Tibial nerve (tissue), 4 donors: ENCODE data around the gene ARFGEF3. TPM values are rescaled to one million over a fixed set of nuclear protein-coding genes. Genes with fewer than 3 reads are reported as not detected.

Experiments used
- DNase-seq, 2 donors: peaks; one replicate each; pipeline ENCODE4 v3.0.0-alpha.2; 2019; ENCODE audit warnings: low spot score in 2 of 2
- H3K27ac ChIP-seq, 4 donors: fragments of 200-600 bp; sonication (generic) in 3 of 4; one replicate each; pipeline ENCODE4 v1.5.1; 2017 to 2019; ENCODE audit warnings: mild to moderate bottlenecking in 1 of 4
- H3K27me3 ChIP-seq, 2 donors: fragments of 200-600 bp; sonication (generic) in 1 of 2; one replicate each; pipeline versions ENCODE4 v1.5.1 to v1.6.0; 2017 to 2019
- H3K36me3 ChIP-seq, 3 donors: fragments of 200-600 bp; sonication (generic); one replicate each; pipeline ENCODE4 v1.5.1; 2018 to 2019
- H3K4me1 ChIP-seq, 4 donors: fragments of 200-600 bp; sonication (generic) in 3 of 4; one replicate each; pipeline ENCODE4 v1.5.1; 2017 to 2019
- H3K4me3 ChIP-seq, 4 donors: fragments of 200-600 bp; sonication (generic) in 3 of 4; one replicate each; pipeline ENCODE4 v1.5.1; 2017 to 2019; ENCODE audit warnings: mild to moderate bottlenecking in 1 of 4, moderate library complexity in 1 of 4
- H3K9me3 ChIP-seq, 4 donors: fragments of 200-600 bp; sonication (generic) in 3 of 4; one replicate each; pipeline ENCODE4 v1.5.1; 2017 to 2019
- CTCF ChIP-seq, 5 experiments: fragments of 200-600 bp in 3 of 5; fragments of 450-650 bp in 2 of 5; sonication (generic) in 3 of 5; IDR thresholded peaks; one replicate each; pipeline ENCODE4 v1.5.1; 2016 to 2019; ENCODE audit warnings: antibody characterized with exemption in 5 of 5, mild to moderate bottlenecking in 3 of 5, moderate library complexity in 2 of 5
- EP300 ChIP-seq, 2 donors: sonication (generic); formaldehyde crosslinking; IDR thresholded peaks; one replicate each; pipeline ENCODE4 v1.6.1; 2017; ENCODE audit warnings: antibody characterized with exemption in 2 of 2, mild to moderate bottlenecking in 1 of 2
- POLR2A ChIP-seq, 2 donors: fragments of 450-650 bp; IDR thresholded peaks; one replicate each; pipeline ENCODE4 v1.6.1; 2017; ENCODE audit warnings: antibody characterized with exemption in 2 of 2, mild to moderate bottlenecking in 2 of 2, moderate library complexity in 2 of 2
- WGBS, 2 donors: methylation state at CpG; one replicate each; pipeline ENCODE4 v1.1.5; 2018; 5-methylcytosine and 5-hydroxymethylcytosine counted together
- total RNA-seq, 4 donors: library from RNA; depleted of rRNA; stranded (reverse); fragments of >200 nt; gene quantifications; one replicate each; pipeline ENCODE4 v1.1.0, GENCODE V29; 2016

ARFGEF3 gene
- total RNA-seq, 4 donors from 2014 or later, result 3.9 to 6.9 (median 5.4) TPM

GRCh38 chr6:138182939-138183789, 21.4 kb downstream of the ARFGEF3 start:
- TF ChIP-seq POLR2A (IDR thresholded peaks at IDR 0.05), result no peak
- TF ChIP-seq EP300 (IDR thresholded peaks at IDR 0.05), result no peak
- TF ChIP-seq CTCF (IDR thresholded peaks at IDR 0.05), result no peak
- Histone ChIP-seq H3K4me3 (no peak overlapping the region), H3K36me3 (no peaks in the 10 kb centered on the region), H3K9me3 (peaks cover 0 to 5% (median 2%) of the 10 kb centered on the region in 4 donors), H3K27me3 (no peaks in the 10 kb centered on the region), H3K27ac (peak overlapping the region in 3 of 4 donors; percentile 22 to 42 (median 22)), H3K4me1 (peaks cover 0 to 9% (median 0%) of the 10 kb centered on the region in 4 donors)
- DNase-seq, result no peak
- 50% methylated on average over 8 of the region's 8 CpGs for WGBS, 2 donors

- no peak for TF ChIP-seq POLR2A (IDR thresholded peaks at IDR 0.05)
- no peak for TF ChIP-seq CTCF (IDR thresholded peaks at IDR 0.05)
- no peak for TF ChIP-seq EP300 (IDR thresholded peaks at IDR 0.05)
- Histone ChIP-seq H3K27me3 (no peaks in the 10 kb centered on the region), H3K4me3 (no peak overlapping the region), H3K36me3 (no peaks in the 10 kb centered on the region), H3K9me3 (no peaks in the 10 kb centered on the region), H3K4me1 (peaks cover 0 to 9% (median 0%) of the 10 kb centered on the region in 4 donors), H3K27ac (peak overlapping the region in 2 of 4 donors; percentile 22 to 42)
- WGBS, 2 donors, result 72 to 79% methylated on average over 4 of the region's 4 CpGs
- no peak for DNase-seq
Measured at GRCh38 chr6:138183790-138184134, 22.0 kb downstream of the ARFGEF3 start.

GRCh38 chr6:138184230-138184629, 22.5 kb downstream of the ARFGEF3 start:
- no peaks in the 10 kb centered on the region for H3K27me3 ChIP-seq
- no peak overlapping the region for H3K27ac ChIP-seq
- TF ChIP-seq POLR2A (IDR thresholded peaks at IDR 0.05) (no peak), EP300 (IDR thresholded peaks at IDR 0.05) (no peak), CTCF (IDR thresholded peaks at IDR 0.05) (no peak)
- H3K9me3 ChIP-seq, result no peaks in the 10 kb centered on the region
- WGBS, 2 donors, result 84 to 90% methylated on average over 3 of the region's 3 CpGs
- no peaks in the 10 kb centered on the region for H3K36me3 ChIP-seq
- no peak overlapping the region for H3K4me3 ChIP-seq
- peaks cover 0 to 9% (median 0%) of the 10 kb centered on the region in 4 donors for H3K4me1 ChIP-seq
- DNase-seq, result no peak

- WGBS, 2 donors, result 87 to 96% methylated on average over 4 of the region's 4 CpGs
- peaks cover 0 to 9% (median 0%) of the 10 kb centered on the region in 4 donors for H3K4me1 ChIP-seq
- no peaks in the 10 kb centered on the region for H3K9me3 ChIP-seq
- H3K4me3 ChIP-seq, result no peak overlapping the region
- no peaks in the 10 kb centered on the region for H3K27me3 ChIP-seq
- H3K27ac ChIP-seq, result no peak overlapping the region
- H3K36me3 ChIP-seq, result no peaks in the 10 kb centered on the region
- no peak for DNase-seq
- TF ChIP-seq EP300 (IDR thresholded peaks at IDR 0.05) (no peak), CTCF (IDR thresholded peaks at IDR 0.05) (no peak), POLR2A (IDR thresholded peaks at IDR 0.05) (no peak)
Measured at GRCh38 chr6:138187156-138187555, 25.4 kb downstream of the ARFGEF3 start.

GRCh38 chr6:138188278-138188941, 26.7 kb downstream of the ARFGEF3 start:
- H3K9me3 ChIP-seq, result no peaks in the 10 kb centered on the region
- H3K4me1 ChIP-seq, result peaks cover 0 to 4% (median 0%) of the 10 kb centered on the region in 4 donors
- H3K4me3 ChIP-seq, result no peak overlapping the region
- no peaks in the 10 kb centered on the region for H3K36me3 ChIP-seq
- TF ChIP-seq POLR2A (IDR thresholded peaks at IDR 0.05), result no peak
- no peak for TF ChIP-seq EP300 (IDR thresholded peaks at IDR 0.05)
- no peak for TF ChIP-seq CTCF (IDR thresholded peaks at IDR 0.05)
- 25 to 39% methylated on average over 5 of the region's 5 CpGs for WGBS, 2 donors
- no peaks in the 10 kb centered on the region for H3K27me3 ChIP-seq
- peak overlapping the region in 1 of 4 donors; percentile 16 for H3K27ac ChIP-seq
- DNase-seq, result no peak
